GM12891 (cell line): ENCODE measurements around the gene DNAJC17.

ENCODE experiments used
- PAX5 ChIP-seq: IDR thresholded peaks from 2 replicates; pipeline ENCODE4 v1.6.1; 2011; ENCODE audit warnings: low read length, moderate library complexity, mild to moderate bottlenecking; ENCODE audit not compliant: insufficient read depth, severe bottlenecking
- POLR2A ChIP-seq: IDR thresholded peaks from 2 replicates; pipeline ENCODE4 v1.6.1; 2011; ENCODE audit warnings: low read depth, low read length, control low read depth
- POLR2AphosphoS5 ChIP-seq: IDR thresholded peaks from 2 replicates; pipeline ENCODE4 v1.6.1; 2011; ENCODE audit warnings: low read depth, low read length, control low read depth
- POU2F2 ChIP-seq: IDR thresholded peaks from 2 replicates; pipeline ENCODE4 v1.6.1; 2011; ENCODE audit warnings: low read depth, mild to moderate bottlenecking, control low read depth, low read length, moderate library complexity
- SPI1 ChIP-seq: IDR thresholded peaks from 2 replicates; pipeline ENCODE4 v1.6.1; 2011; ENCODE audit warnings: low read depth, low read length, control low read depth
- TAF1 ChIP-seq: IDR thresholded peaks from 2 replicates; pipeline ENCODE4 v1.6.1; 2011; ENCODE audit warnings: low read depth, low read length, control low read depth

DNA sequence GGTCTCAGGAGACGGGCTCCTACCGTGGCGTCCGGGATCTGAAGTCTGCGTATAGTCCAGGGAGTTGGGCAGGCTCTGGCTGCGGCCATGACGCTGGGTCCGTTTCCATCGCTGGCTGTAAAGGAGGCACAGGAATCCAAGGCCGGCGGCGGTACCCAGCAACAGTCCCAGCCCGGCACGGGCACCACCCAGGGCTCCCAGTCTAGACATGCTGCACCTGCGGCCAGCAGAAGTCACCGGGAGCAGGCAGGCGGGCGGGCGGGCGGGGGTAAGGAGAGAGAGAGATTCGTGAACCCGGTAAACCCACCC, 52.7 kb downstream of the DNAJC17 start:
- TF ChIP-seq POLR2A (no peak), POLR2AphosphoS5 (no peak), TAF1 (no peak), SPI1 (no peak), POU2F2 (no peak), PAX5 (no peak)
